ENCODE measurements around the gene STX5.
"Not testable (repeated sequence)": the region's sequence is repeated elsewhere in the genome, so short reads cannot be mapped to it uniquely, and the experiment has no call there.

STX5 gene

GRCh38 chr11:62854013-62854824 lies 22.4 kb upstream of the STX5 start:
- DNase-seq, result peak in 1 of 2 experiments; percentile 41

- peak in 1 of 2 experiments; percentile 30 for DNase-seq
Observed at GRCh38 chr11:62853279-62853965, 21.6 kb upstream of the STX5 start.

- no peak for DNase-seq
Observed at GRCh38 chr11:62852523-62853188, 20.8 kb upstream of the STX5 start.

GRCh38 chr11:62851807-62852522 lies 20.1 kb upstream of the STX5 start:
- no peak for DNase-seq

GRCh38 chr11:62850911-62851806 lies 19.3 kb upstream of the STX5 start:
- peak; percentile 53 to 62 for DNase-seq

- no peak for DNase-seq
Observed at GRCh38 chr11:62847767-62848314, 16.0 kb upstream of the STX5 start.

GRCh38 chr11:62846177-62846576 lies 14.3 kb upstream of the STX5 start:
- DNase-seq, result no peak

- DNase-seq, result no peak
Observed at GRCh38 chr11:62844154-62844553, 12.3 kb upstream of the STX5 start.

- DNase-seq, result no peak
Observed at GRCh38 chr11:62843466-62843865, 11.6 kb upstream of the STX5 start.

GRCh38 chr11:62842891-62843290 lies 11.0 kb upstream of the STX5 start:
- not testable (repeated sequence) for DNase-seq

GRCh38 chr11:62842171-62842741 lies 10.4 kb upstream of the STX5 start:
- DNase-seq, result peak; percentile 58 to 67

- peak; percentile 77 to 86 for DNase-seq
Observed at GRCh38 chr11:62841361-62842170, 9.7 kb upstream of the STX5 start.

GRCh38 chr11:62840721-62841360 lies 9.0 kb upstream of the STX5 start:
- peak; percentile 82 to 88 for DNase-seq

- peak; percentile 87 to 92 for DNase-seq
Observed at GRCh38 chr11:62839050-62839945, 7.4 kb upstream of the STX5 start, which contains the start of gene WDR74. Gene WDR74 (minus strand): TSS chr11:62839590. CDS start chr11:62839570, 20 bp downstream.

GRCh38 chr11:62835336-62835735 lies 3.5 kb upstream of the STX5 start:
- no peak for DNase-seq

- DNase-seq, result no peak
Observed at GRCh38 chr11:62832336-62833234, 734 bp upstream of the STX5 start, which contains the start of gene TEX54. Gene TEX54 (minus strand): TSS chr11:62832841.

GRCh38 chr11:62830904-62831519 lies 839 bp downstream of the STX5 start:
- no peak for DNase-seq

All from activated CD4-positive, alpha-beta T cell treated with anti-CD3 and anti-CD28 coated beads, Interleukin-2, amount 50 U/mL, for 48 hours (primary cell).